Muscle layer of colon (tissue), 2 donors: Measurements from ENCODE around the gene NR6A1.

Experiments
- H3K27ac ChIP-seq: one replicate; pipeline ENCODE4 v1.7.0; 2013; ENCODE audit warnings: low read depth, mild to moderate bottlenecking, low read length, moderate library complexity
- H3K27me3 ChIP-seq, 2 donors: one replicate each; pipeline ENCODE4 v1.7.0; 2013; ENCODE audit warnings: low read length in 2 of 2, mild to moderate bottlenecking in 2 of 2; ENCODE audit not compliant: insufficient read depth in 2 of 2, control insufficient read depth in 1 of 2
- H3K36me3 ChIP-seq: one replicate; pipeline ENCODE4 v1.7.0; 2013; ENCODE audit warnings: mild to moderate bottlenecking, low read length; ENCODE audit not compliant: insufficient read depth
- H3K4me1 ChIP-seq: one replicate; pipeline ENCODE4 v1.7.0; 2013; ENCODE audit warnings: mild to moderate bottlenecking, low read length; ENCODE audit not compliant: insufficient read depth
- H3K4me3 ChIP-seq, 2 donors: one replicate each; pipeline ENCODE4 v1.7.0; 2013; ENCODE audit warnings: low read length in 2 of 2, low read depth in 1 of 2, mild to moderate bottlenecking in 1 of 2, moderate library complexity in 1 of 2
- H3K9ac ChIP-seq: one replicate; pipeline ENCODE4 v1.7.0; 2013; ENCODE audit warnings: low read length
- H3K9me3 ChIP-seq: one replicate; pipeline ENCODE4 v1.7.0; 2013; ENCODE audit warnings: mild to moderate bottlenecking, low read length
- donor health status: abdominal sarcoma.
- donor health status: Adenocarcinoma of cecum.

NR6A1 gene

GRCh38 chr9:124771867-124772679 is 962 bp upstream of the NR6A1 start:
- H3K9me3 ChIP-seq = no peaks in the 10 kb centered on the region
- no peaks in the 10 kb centered on the region for H3K27me3 ChIP-seq
- H3K36me3 ChIP-seq = no peaks in the 10 kb centered on the region
- H3K27ac ChIP-seq = peak overlapping the region; percentile 80
- H3K4me3 ChIP-seq = peak overlapping the region; percentile 77 to 94
- peak overlapping the region; percentile 51 for H3K9ac ChIP-seq
- peaks cover 27% of the 10 kb centered on the region for H3K4me1 ChIP-seq

- H3K27me3 ChIP-seq = no peaks in the 10 kb centered on the region
These were observed 621 bp downstream of the NR6A1 start for GRCh38 chr9:124770359-124771020.

GRCh38 chr9:124769549-124770358 is 1.4 kb downstream of the NR6A1 start:
- Histone ChIP-seq H3K9ac (peak overlapping the region; percentile 32), H3K27ac (peak overlapping the region; percentile 69), H3K9me3 (no peaks in the 10 kb centered on the region), H3K4me3 (peak overlapping the region; percentile 77 to 94), H3K4me1 (peaks cover 21% of the 10 kb centered on the region), H3K36me3 (no peaks in the 10 kb centered on the region), H3K27me3 (no peaks in the 10 kb centered on the region)

More at GRCh38 chr9:124770359-124771020, 621 bp downstream of the NR6A1 start:
- Histone ChIP-seq H3K27ac (peak overlapping the region; percentile 80), H3K4me3 (peak overlapping the region; percentile 77 to 94), H3K4me1 (peaks cover 21% of the 10 kb centered on the region), H3K9ac (peak overlapping the region; percentile 51), H3K9me3 (no peaks in the 10 kb centered on the region), H3K36me3 (no peaks in the 10 kb centered on the region)

- H3K27me3 ChIP-seq = no peaks in the 10 kb centered on the region
- H3K9me3 ChIP-seq = no peaks in the 10 kb centered on the region
- H3K27ac ChIP-seq = peak overlapping the region; percentile 69
- peaks cover 21% of the 10 kb centered on the region for H3K4me1 ChIP-seq
- peak overlapping the region; percentile 32 for H3K9ac ChIP-seq
- H3K4me3 ChIP-seq = peak overlapping the region; percentile 77 to 94
- H3K36me3 ChIP-seq = no peaks in the 10 kb centered on the region
These were observed 2.2 kb downstream of the NR6A1 start for GRCh38 chr9:124768750-124769548.

- H3K27me3 ChIP-seq = no peaks in the 10 kb centered on the region
These were observed 2.8 kb downstream of the NR6A1 start for GRCh38 chr9:124768334-124768733.

GRCh38 chr9:124767821-124768220 is 3.3 kb downstream of the NR6A1 start:
- Histone ChIP-seq H3K9me3 (no peaks in the 10 kb centered on the region), H3K27me3 (no peaks in the 10 kb centered on the region), H3K9ac (no peak overlapping the region)

More at GRCh38 chr9:124768334-124768733, 2.8 kb downstream of the NR6A1 start:
- Histone ChIP-seq H3K4me1 (peaks cover 21% of the 10 kb centered on the region), H3K9ac (no peak overlapping the region), H3K4me3 (no peak overlapping the region), H3K9me3 (no peaks in the 10 kb centered on the region), H3K27ac (no peak overlapping the region), H3K36me3 (no peaks in the 10 kb centered on the region)

GRCh38 chr9:124766815-124767554 is 4.1 kb downstream of the NR6A1 start:
- no peaks in the 10 kb centered on the region for H3K36me3 ChIP-seq
- no peak overlapping the region for H3K27ac ChIP-seq
- H3K9me3 ChIP-seq = no peaks in the 10 kb centered on the region
- H3K4me1 ChIP-seq = peaks cover 21% of the 10 kb centered on the region
- H3K27me3 ChIP-seq = no peaks in the 10 kb centered on the region
- no peak overlapping the region for H3K9ac ChIP-seq
- H3K4me3 ChIP-seq = no peak overlapping the region

More at GRCh38 chr9:124767821-124768220, 3.3 kb downstream of the NR6A1 start:
- no peak overlapping the region for H3K4me3 ChIP-seq
- H3K27ac ChIP-seq = no peak overlapping the region
- peaks cover 21% of the 10 kb centered on the region for H3K4me1 ChIP-seq
- no peaks in the 10 kb centered on the region for H3K36me3 ChIP-seq

- H3K27me3 ChIP-seq = no peaks in the 10 kb centered on the region
- H3K4me1 ChIP-seq = peaks cover 18% of the 10 kb centered on the region
- H3K27ac ChIP-seq = no peak overlapping the region
- H3K9ac ChIP-seq = no peak overlapping the region
- H3K4me3 ChIP-seq = no peak overlapping the region
- no peaks in the 10 kb centered on the region for H3K9me3 ChIP-seq
- H3K36me3 ChIP-seq = no peaks in the 10 kb centered on the region
These were observed 4.8 kb downstream of the NR6A1 start for GRCh38 chr9:124766326-124766725.

- H3K4me1 ChIP-seq = peaks cover 18% of the 10 kb centered on the region
- H3K9me3 ChIP-seq = no peaks in the 10 kb centered on the region
- H3K36me3 ChIP-seq = no peaks in the 10 kb centered on the region
- H3K4me3 ChIP-seq = no peak overlapping the region
- no peaks in the 10 kb centered on the region for H3K27me3 ChIP-seq
- H3K27ac ChIP-seq = no peak overlapping the region
- no peak overlapping the region for H3K9ac ChIP-seq
These were observed 5.7 kb downstream of the NR6A1 start for GRCh38 chr9:124765439-124765835.

- no peak overlapping the region for H3K9ac ChIP-seq
- no peak overlapping the region for H3K27ac ChIP-seq
- H3K27me3 ChIP-seq = no peaks in the 10 kb centered on the region
These were observed 6.2 kb downstream of the NR6A1 start for GRCh38 chr9:124764774-124765438.

More at GRCh38 chr9:124764774-124765438, 6.2 kb downstream of the NR6A1 start:
- H3K36me3 ChIP-seq = no peaks in the 10 kb centered on the region
- H3K4me3 ChIP-seq = no peak overlapping the region
- peaks cover 18% of the 10 kb centered on the region for H3K4me1 ChIP-seq
- H3K9me3 ChIP-seq = no peaks in the 10 kb centered on the region
